Activated CD4-positive, alpha-beta memory T cell treated with anti-CD3 and anti-CD28 coated beads, Interleukin-2, amount 10 ng/mL, durations not matched to agents 7 days and 5 days (primary cell): Measurements from ENCODE around the gene LAD1. TPM values are rescaled to one million over a fixed set of nuclear protein-coding genes. Genes with fewer than 3 reads are reported as not detected.

ENCODE experiments used
- CTCF ChIA-PET: fragments of 350-600 bp; sonication (Branson Sonifier 250); formaldehyde crosslinking; loops from one replicate; lab custom pipeline; 2021; ENCODE audit warnings: antibody characterized with exemption, inconsistent platforms; lab: Charles Lee
- POLR2A ChIA-PET: fragments of 350-600 bp; sonication (Branson Sonifier 250); formaldehyde crosslinking; loops from one replicate; lab custom pipeline; 2021; ENCODE audit warnings: antibody characterized with exemption; lab: Charles Lee
- DNase-seq: peaks from one replicate; pipeline ENCODE4 v3.0.0-alpha.2; 2020
- H3K27ac Mint-ChIP-seq: one replicate; pipeline ENCODE4 v1.8.0; 2021; ENCODE audit warnings: mild to moderate bottlenecking, mixed read lengths
- H3K27me3 Mint-ChIP-seq: one replicate; pipeline ENCODE4 v1.8.0; 2021; ENCODE audit warnings: mixed read lengths
- H3K36me3 Mint-ChIP-seq: one replicate; pipeline ENCODE4 v1.8.0; 2021; ENCODE audit warnings: low read depth, mixed read lengths
- H3K4me1 Mint-ChIP-seq: one replicate; pipeline ENCODE4 v1.8.0; 2021; ENCODE audit warnings: mixed read lengths
- H3K4me3 Mint-ChIP-seq: one replicate; pipeline ENCODE4 v1.8.0; 2021; ENCODE audit warnings: mild to moderate bottlenecking, mixed read lengths
- H3K9me3 Mint-ChIP-seq: one replicate; pipeline ENCODE4 v1.8.0; 2021; ENCODE audit warnings: mixed read lengths
- total RNA-seq, 2 experiments: library from RNA; stranded (reverse); gene quantifications; one replicate each; pipeline ENCODE4 v1.2.3, GENCODE V29; 2021

Gene LAD1
- total RNA-seq, 2 experiments from 2014 or later = not detected

GRCh38 chr1:201381130-201381529 lies 18.0 kb downstream of the LAD1 start:
- ChIA-PET POLR2A (no interaction called here), CTCF (interaction anchor here (1.0 kb wide), 1 partner anchor 25 kb away, joined by 3 read pairs; no protein-coding TSS in a partner anchor)
- Mint-ChIP-seq H3K4me3 (no peak overlapping the region), H3K4me1 (no peaks in the 10 kb centered on the region), H3K27me3 (peaks cover 12% of the 10 kb centered on the region), H3K27ac (no peak overlapping the region), H3K36me3 (no peaks in the 10 kb centered on the region), H3K9me3 (no peaks in the 10 kb centered on the region)
- no peak for DNase-seq

- H3K9me3 Mint-ChIP-seq = no peaks in the 10 kb centered on the region
- no peak overlapping the region for H3K4me3 Mint-ChIP-seq
- ChIA-PET POLR2A (no interaction called here), CTCF (interaction anchor here (1.0 kb wide), 1 partner anchor 26 kb away, joined by 3 read pairs; no protein-coding TSS in a partner anchor)
- no peaks in the 10 kb centered on the region for H3K4me1 Mint-ChIP-seq
- no peak for DNase-seq
- no peak overlapping the region for H3K27ac Mint-ChIP-seq
- peaks cover 12% of the 10 kb centered on the region for H3K27me3 Mint-ChIP-seq
- no peaks in the 10 kb centered on the region for H3K36me3 Mint-ChIP-seq
Measured at GRCh38 chr1:201379733-201380242, 19.3 kb downstream of the LAD1 start.

GRCh38 chr1:201378804-201379203 lies 20.3 kb downstream of the LAD1 start:
- Mint-ChIP-seq H3K4me3 (no peak overlapping the region), H3K9me3 (no peaks in the 10 kb centered on the region), H3K27ac (no peak overlapping the region), H3K27me3 (peaks cover 10% of the 10 kb centered on the region), H3K36me3 (no peaks in the 10 kb centered on the region), H3K4me1 (no peaks in the 10 kb centered on the region)
- POLR2A ChIA-PET = no interaction called here
- DNase-seq = no peak
- CTCF ChIA-PET = interaction anchor here (0.9 kb wide), 1 partner anchor 27 kb away, joined by 3 read pairs; no protein-coding TSS in a partner anchor

- Mint-ChIP-seq H3K4me1 (no peaks in the 10 kb centered on the region), H3K4me3 (no peak within 1 kb of the TSS), H3K27ac (no peak within 1 kb of the TSS), H3K36me3 (no peaks in the 10 kb centered on the region), H3K9me3 (no peaks in the 10 kb centered on the region), H3K27me3 (peaks cover 9% of the 10 kb centered on the region)
- ChIA-PET CTCF (no interaction called here), POLR2A (no interaction called here)
- DNase-seq = no peak
Measured at GRCh38 chr1:201377611-201378092, 21.5 kb downstream of the LAD1 start, which contains the start of gene TNNT2. TNNT2 (minus strand) TSS chr1:201377680; CDS start chr1:201373254, 4,426 bp downstream.

- H3K36me3 Mint-ChIP-seq = no peaks in the 10 kb centered on the region
- POLR2A ChIA-PET = no interaction called here
- no peak overlapping the region for H3K4me3 Mint-ChIP-seq
- DNase-seq = no peak
- no peaks in the 10 kb centered on the region for H3K9me3 Mint-ChIP-seq
- H3K4me1 Mint-ChIP-seq = no peaks in the 10 kb centered on the region
- CTCF ChIA-PET = interaction anchor here (1.0 kb wide), 1 partner anchor 29 kb away, joined by 3 read pairs; no protein-coding TSS in a partner anchor
- peaks cover 15% of the 10 kb centered on the region for H3K27me3 Mint-ChIP-seq
- H3K27ac Mint-ChIP-seq = no peak overlapping the region
Measured at GRCh38 chr1:201376464-201377374, 22.4 kb downstream of the LAD1 start.

GRCh38 chr1:201376107-201376463 lies 23.0 kb downstream of the LAD1 start:
- Mint-ChIP-seq H3K9me3 (no peaks in the 10 kb centered on the region), H3K36me3 (no peaks in the 10 kb centered on the region), H3K4me3 (no peak overlapping the region), H3K27ac (no peak overlapping the region), H3K27me3 (peaks cover 20% of the 10 kb centered on the region), H3K4me1 (no peaks in the 10 kb centered on the region)
- DNase-seq = no peak
- POLR2A ChIA-PET = no interaction called here
- CTCF ChIA-PET = no interaction called here

- Mint-ChIP-seq H3K27me3 (peaks cover 22% of the 10 kb centered on the region), H3K4me3 (no peak overlapping the region), H3K9me3 (no peaks in the 10 kb centered on the region), H3K4me1 (no peaks in the 10 kb centered on the region), H3K27ac (no peak overlapping the region), H3K36me3 (no peaks in the 10 kb centered on the region)
- POLR2A ChIA-PET = no interaction called here
- CTCF ChIA-PET = no interaction called here
- no peak for DNase-seq
Measured at GRCh38 chr1:201375169-201375568, 24.0 kb downstream of the LAD1 start.

- Mint-ChIP-seq H3K9me3 (no peaks in the 10 kb centered on the region), H3K27me3 (peaks cover 22% of the 10 kb centered on the region), H3K4me3 (no peak overlapping the region), H3K36me3 (no peaks in the 10 kb centered on the region), H3K27ac (no peak overlapping the region), H3K4me1 (no peaks in the 10 kb centered on the region)
- ChIA-PET POLR2A (no interaction called here), CTCF (no interaction called here)
- DNase-seq = no peak
Measured at GRCh38 chr1:201374364-201374763, 24.8 kb downstream of the LAD1 start.

GRCh38 chr1:201371792-201372191 lies 27.3 kb downstream of the LAD1 start:
- no peak overlapping the region for H3K27ac Mint-ChIP-seq
- H3K4me1 Mint-ChIP-seq = no peaks in the 10 kb centered on the region
- POLR2A ChIA-PET = no interaction called here
- no peaks in the 10 kb centered on the region for H3K36me3 Mint-ChIP-seq
- CTCF ChIA-PET = interaction anchor here (1.4 kb wide), 1 partner anchor 117 kb away, joined by 6 read pairs; no protein-coding TSS in a partner anchor
- no peaks in the 10 kb centered on the region for H3K9me3 Mint-ChIP-seq
- H3K4me3 Mint-ChIP-seq = no peak overlapping the region
- peaks cover 25% of the 10 kb centered on the region for H3K27me3 Mint-ChIP-seq
- DNase-seq = no peak

- POLR2A ChIA-PET = no interaction called here
- Mint-ChIP-seq H3K4me3 (no peak overlapping the region), H3K27ac (no peak overlapping the region), H3K4me1 (no peaks in the 10 kb centered on the region), H3K36me3 (no peaks in the 10 kb centered on the region), H3K27me3 (peaks cover 24% of the 10 kb centered on the region), H3K9me3 (no peaks in the 10 kb centered on the region)
- CTCF ChIA-PET = no interaction called here
- DNase-seq = no peak
Measured at GRCh38 chr1:201371276-201371675, 27.8 kb downstream of the LAD1 start.

GRCh38 chr1:201370500-201370899 lies 28.6 kb downstream of the LAD1 start:
- CTCF ChIA-PET = no interaction called here
- POLR2A ChIA-PET = no interaction called here
- no peak overlapping the region for H3K27ac Mint-ChIP-seq

GRCh38 chr1:201369209-201369608 lies 29.9 kb downstream of the LAD1 start:
- peaks cover 21% of the 10 kb centered on the region for H3K27me3 Mint-ChIP-seq
- DNase-seq = no peak
- no peaks in the 10 kb centered on the region for H3K4me1 Mint-ChIP-seq
- H3K27ac Mint-ChIP-seq = no peak overlapping the region
- H3K36me3 Mint-ChIP-seq = no peaks in the 10 kb centered on the region
- H3K9me3 Mint-ChIP-seq = no peaks in the 10 kb centered on the region
- H3K4me3 Mint-ChIP-seq = no peak overlapping the region
- CTCF ChIA-PET = no interaction called here
- POLR2A ChIA-PET = no interaction called here

More at GRCh38 chr1:201370500-201370899, 28.6 kb downstream of the LAD1 start:
- H3K4me1 Mint-ChIP-seq = no peaks in the 10 kb centered on the region
- H3K4me3 Mint-ChIP-seq = no peak overlapping the region
- no peaks in the 10 kb centered on the region for H3K9me3 Mint-ChIP-seq
- peaks cover 23% of the 10 kb centered on the region for H3K27me3 Mint-ChIP-seq
- no peak for DNase-seq
- H3K36me3 Mint-ChIP-seq = no peaks in the 10 kb centered on the region

GRCh38 chr1:201366696-201367095 lies 32.4 kb downstream of the LAD1 start:
- ChIA-PET CTCF (no interaction called here), POLR2A (no interaction called here)
- Mint-ChIP-seq H3K9me3 (no peaks in the 10 kb centered on the region), H3K27me3 (peaks cover 16% of the 10 kb centered on the region), H3K4me3 (no peak overlapping the region), H3K4me1 (no peaks in the 10 kb centered on the region), H3K36me3 (no peaks in the 10 kb centered on the region), H3K27ac (no peak overlapping the region)
- DNase-seq = no peak
